GM19467 (cell line): Measurements from ENCODE around the gene MYCBPAP.

Experiments used
- ATAC-seq: cut with Tn5 transposase; IDR thresholded peaks from one replicate; pipeline ENCODE4 v1.9.1; 2021; ENCODE audit warnings: mild to moderate bottlenecking, moderate library complexity; ENCODE audit not compliant: unreplicated experiment

The MYCBPAP gene

GRCh38 chr17:50517011-50517410 lies 8.8 kb downstream of the MYCBPAP start:
- no peak for ATAC-seq

DNA sequence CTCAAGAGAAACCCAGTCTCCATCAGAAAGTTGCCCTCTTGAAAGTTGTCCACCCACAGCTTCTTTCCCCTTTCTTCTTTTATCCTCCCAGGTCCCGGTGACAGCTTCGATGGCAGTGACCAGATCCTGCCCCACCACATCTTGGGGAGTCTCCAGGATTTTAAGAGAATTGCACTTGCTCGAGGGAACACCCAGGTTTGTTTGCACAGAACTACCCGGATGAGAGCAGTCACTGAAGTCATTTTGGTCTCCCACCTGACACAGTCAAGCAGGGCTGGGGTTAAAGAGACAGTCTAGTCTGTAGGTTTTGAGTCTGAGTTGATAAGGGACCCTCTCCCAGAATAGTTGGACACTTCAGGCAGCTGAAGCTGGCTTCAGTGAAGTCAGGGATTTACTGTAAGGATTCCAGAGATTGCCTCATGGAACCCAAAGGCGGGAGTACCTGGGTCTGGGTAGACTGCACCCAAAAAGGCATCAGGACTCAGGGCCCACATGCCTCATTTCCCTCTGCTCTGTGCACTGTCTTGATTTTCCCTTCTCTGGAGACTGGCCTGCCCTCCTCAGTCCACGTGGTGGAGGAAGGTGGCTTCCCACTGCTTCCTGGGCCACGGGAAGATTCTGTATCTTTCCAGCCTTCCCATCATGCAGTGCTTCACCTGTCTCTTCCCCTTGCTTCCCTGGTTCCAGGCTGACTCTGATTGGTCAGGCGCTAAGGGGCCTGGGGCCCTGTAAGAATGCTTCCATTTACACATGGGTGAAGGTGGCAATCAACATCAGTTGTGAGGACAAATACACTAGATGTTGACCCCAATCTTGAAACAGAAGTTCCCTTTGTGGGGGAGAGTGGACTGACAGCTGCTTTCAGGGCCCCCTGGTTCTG lies 9.5 kb downstream of the MYCBPAP start:
- ATAC-seq: no peak

DNA sequence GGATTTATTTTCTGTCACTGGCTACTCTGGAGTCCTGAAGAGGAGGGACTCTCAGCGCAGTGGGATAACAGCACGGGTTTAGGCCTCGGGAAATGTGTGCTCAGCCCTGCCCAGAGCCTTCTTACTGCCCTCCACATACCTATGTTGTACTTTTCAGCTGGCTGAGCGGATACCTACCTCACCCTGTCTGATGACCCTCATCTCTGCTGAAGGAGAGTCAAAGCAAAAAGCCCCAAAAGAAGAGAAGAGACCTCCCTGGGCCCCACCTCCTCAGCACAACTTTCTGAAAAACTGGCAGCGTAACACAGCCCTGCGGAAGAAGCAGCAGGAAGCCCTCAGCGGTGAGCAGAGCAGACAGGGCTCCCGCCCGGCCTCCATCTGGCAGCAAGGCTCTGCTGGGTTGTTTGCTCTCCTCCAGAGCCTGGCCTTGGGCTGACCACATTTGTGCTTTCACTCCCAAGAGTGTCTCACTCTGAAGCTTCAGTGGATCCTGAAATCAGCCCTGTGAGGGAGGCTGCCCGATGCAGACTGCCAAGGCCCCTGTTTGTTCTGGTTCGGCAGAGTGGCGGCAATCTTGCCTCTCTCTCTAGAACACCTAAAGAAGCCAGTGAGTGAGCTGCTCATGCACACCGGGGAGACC lies 10.3 kb downstream of the MYCBPAP start:
- ATAC-seq: no peak

GRCh38 chr17:50519141-50519834 lies 11.0 kb downstream of the MYCBPAP start:
- ATAC-seq: no peak

- no peak for ATAC-seq
Observed at GRCh38 chr17:50520483-50520882, 12.2 kb downstream of the MYCBPAP start.

DNA sequence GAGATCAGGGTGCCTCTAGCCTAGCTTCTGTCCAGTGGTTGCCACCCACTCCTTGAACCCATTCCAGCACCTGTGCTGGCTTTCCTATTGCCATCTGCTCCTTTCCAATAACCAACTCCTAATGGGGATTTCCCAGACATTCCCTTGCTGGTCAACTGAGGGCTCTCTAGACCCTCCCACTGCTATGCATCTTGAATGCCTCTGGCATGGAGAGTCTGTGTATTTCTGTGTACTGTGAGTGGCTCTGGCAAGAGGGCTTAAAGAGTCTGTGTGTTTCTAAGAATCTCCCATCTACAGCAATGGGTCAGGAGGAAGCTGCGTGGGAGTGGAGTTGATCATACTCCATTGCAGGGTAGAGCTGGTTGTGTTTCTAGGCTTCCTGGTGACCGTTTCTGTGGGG lies 13.3 kb downstream of the MYCBPAP start:
- ATAC-seq: no peak

GRCh38 chr17:50522766-50523165 lies 14.5 kb downstream of the MYCBPAP start:
- ATAC-seq: no peak

DNA sequence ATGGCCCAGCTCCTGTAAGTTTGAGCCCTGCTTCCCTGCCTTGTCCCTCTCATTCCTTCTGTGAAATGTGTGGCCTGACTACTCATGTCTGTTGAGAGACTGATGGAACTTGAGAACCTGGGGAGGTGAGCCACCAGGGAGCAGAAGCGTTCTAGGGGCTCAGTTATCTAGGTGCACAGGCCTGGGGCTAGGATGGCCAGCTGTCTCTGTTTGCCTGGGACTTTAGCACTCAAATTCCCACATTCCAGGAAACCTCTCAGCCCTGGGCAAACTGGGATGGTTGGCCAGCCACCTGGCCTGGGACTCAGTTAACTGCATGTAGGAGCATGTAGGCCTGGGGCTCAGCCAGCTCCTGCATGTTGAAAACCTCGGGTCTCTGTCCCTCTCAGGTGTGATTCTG lies 15.0 kb downstream of the MYCBPAP start:
- no peak for ATAC-seq

DNA sequence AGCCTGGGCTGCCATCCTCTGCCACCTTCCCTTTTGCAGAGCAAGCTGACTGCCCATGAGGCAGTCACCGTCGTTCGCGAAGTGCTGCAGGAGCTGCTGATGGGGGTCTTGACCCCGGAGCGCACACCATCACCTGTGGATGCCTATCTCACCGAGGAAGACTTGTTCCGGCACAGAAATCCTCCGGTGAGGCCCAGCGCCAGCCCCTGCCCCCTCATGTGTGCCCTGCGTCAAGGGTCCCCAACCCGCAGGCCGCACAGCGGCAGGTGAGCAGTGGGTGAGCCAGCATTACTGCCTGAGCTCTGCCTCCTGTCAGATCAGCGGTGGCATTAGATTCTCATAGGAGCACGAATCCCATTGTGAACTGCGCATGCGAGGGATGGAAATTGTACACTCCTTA lies 16.6 kb downstream of the MYCBPAP start:
- no peak for ATAC-seq

DNA sequence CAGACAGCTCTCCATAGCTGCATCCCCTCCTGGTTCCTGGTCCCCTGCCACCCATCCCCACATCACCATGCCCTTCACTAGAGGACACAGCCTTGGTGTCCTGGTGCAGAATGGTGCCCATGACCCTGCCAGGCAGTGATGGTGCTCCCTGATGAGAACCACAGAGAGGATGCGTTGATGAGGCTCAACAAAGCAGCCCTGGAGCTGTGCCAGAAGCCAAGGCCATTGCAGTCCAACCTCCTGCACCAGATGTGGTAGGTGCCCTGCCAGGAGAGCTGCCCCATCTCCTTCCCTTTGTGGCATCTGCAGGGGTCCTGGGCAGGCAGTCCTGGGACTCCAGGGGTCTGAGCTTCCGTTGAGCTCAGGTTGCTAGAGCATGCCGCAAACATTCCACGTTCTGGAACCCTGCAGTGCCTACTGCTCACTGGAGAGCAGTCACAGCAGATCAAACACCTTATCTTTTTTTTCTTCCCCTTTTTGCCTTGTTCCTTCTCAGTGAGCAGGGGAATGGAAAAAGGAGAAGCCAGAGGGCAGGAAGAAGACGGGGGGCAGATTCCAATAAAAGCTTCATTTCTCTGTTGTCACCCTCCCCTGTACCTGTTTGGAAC lies 19.0 kb downstream of the MYCBPAP start:
- no peak for ATAC-seq

DNA sequence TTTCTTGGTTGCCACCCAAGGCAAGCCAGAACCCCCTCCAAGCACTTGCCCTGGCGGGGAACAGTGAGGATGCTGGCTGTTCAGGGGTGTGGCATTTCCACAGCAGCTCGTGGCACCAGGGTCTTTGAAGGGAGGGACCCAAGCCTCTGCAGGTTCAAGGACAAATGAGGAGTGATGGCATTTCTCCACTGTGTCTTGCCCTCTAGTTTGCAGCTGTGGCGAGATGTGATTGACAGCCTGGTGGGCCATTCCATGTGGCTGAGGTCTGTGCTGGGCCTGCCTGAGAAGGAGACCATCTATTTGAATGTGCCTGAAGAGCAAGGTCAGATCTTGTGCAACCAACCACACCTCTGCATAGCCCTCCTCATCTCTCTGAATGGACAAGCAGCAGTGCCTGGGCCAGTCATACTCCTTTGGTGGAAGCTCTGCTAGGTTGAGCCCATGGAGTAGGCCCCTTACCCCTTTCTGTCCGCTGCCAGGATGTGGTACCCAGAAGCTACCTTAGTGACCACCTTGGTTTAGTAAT lies 19.8 kb downstream of the MYCBPAP start:
- no peak for ATAC-seq

DNA sequence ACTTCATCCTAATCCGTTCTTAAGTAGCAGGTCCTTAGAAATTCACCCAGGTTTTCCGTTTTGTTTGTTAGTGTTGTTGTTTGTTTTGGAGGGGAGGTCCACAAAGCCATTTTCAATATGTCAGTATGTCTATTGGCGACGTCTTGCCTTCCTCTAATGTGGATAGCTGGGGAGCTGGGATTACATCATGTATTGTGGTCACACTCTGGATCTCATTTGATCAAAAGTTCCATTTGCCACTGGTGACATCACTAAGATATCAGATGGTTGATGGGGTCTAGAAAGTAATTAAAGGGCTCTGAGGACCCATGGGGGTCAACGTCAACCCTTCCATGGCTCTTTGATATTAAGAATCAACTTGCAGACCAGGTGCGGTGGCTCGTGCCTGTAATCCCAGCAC lies 21.6 kb downstream of the MYCBPAP start:
- no peak for ATAC-seq

GRCh38 chr17:50531428-50532025 lies 23.3 kb downstream of the MYCBPAP start:
- ATAC-seq: no peak

- ATAC-seq: no peak
Observed at GRCh38 chr17:50532452-50533024, 24.3 kb downstream of the MYCBPAP start, which contains the start of gene EPN3. TSS of gene EPN3 (plus strand) at chr17:50532735. CDS start at chr17:50536557, 3,822 bp downstream.

- no peak for ATAC-seq
Observed at GRCh38 chr17:50533185-50533584, 24.9 kb downstream of the MYCBPAP start.

DNA sequence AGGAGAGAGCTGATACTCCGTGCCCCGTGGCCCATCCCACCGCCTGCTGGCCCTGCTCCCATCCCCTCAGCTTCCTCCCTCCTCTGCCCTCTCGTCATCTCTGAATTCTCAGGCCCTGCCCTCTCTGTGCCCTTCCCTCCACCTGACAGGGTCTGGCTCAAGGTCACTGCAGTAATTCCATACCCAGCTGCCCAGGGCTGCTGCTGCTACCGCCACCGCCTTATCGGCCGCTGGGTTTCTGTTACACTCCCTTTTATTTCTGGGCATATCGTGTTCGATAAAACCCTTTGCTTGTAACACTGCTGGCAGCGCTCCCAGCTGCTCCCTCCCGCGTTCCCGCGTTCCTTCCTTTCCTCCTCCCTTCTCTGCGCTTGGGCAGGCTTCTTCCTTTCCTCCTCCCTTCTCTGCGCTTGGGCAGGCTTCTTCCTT lies 25.5 kb downstream of the MYCBPAP start:
- ATAC-seq: no peak

- ATAC-seq: no peak
Observed at GRCh38 chr17:50534222-50534978, 26.2 kb downstream of the MYCBPAP start.

- ATAC-seq: no peak
Observed at GRCh38 chr17:50534979-50535326, 26.7 kb downstream of the MYCBPAP start.

GRCh38 chr17:50535407-50535806 lies 27.2 kb downstream of the MYCBPAP start:
- no peak for ATAC-seq
